ENCODE results near the gene SPRYD7.
A peak's percentile ranks its signal among the peaks of the same experiment; 100 is the strongest.
"Not testable (repeated sequence)": the region's sequence is repeated elsewhere in the genome, so short reads cannot be mapped to it uniquely, and the experiment has no call there.

SPRYD7 gene

GRCh38 chr13:49956131-49956530 is 20.0 kb upstream of the SPRYD7 start:
- Histone ChIP-seq H3K27me3 (ENCODE audit: control insufficient read depth in 1 of 2, insufficient read depth in 2 of 2, low read length in 2 of 2) (no peaks in the 10 kb centered on the region), H3K9me3 (ENCODE audit: control insufficient read depth in 1 of 2, low read length in 2 of 2) (no peaks in the 10 kb centered on the region), H3K4me1 (ENCODE audit: control insufficient read depth in 1 of 2, insufficient read depth in 2 of 2, low read length in 2 of 2) (peaks cover 6 to 14% of the 10 kb centered on the region in 2 donors), H3K9ac (ENCODE audit: low read depth in 1 of 2, low read length in 2 of 2) (no peak overlapping the region), H3K4me3 (ENCODE audit: low read depth in 1 of 2, low read length in 2 of 2) (no peak overlapping the region), H3K27ac (ENCODE audit: low read depth, low read length) (no peak overlapping the region), H3K36me3 (ENCODE audit: control insufficient read depth in 1 of 2, insufficient read depth in 2 of 2, low read length in 2 of 2) (no peaks in the 10 kb centered on the region)

GRCh38 chr13:49954674-49955455 is 18.7 kb upstream of the SPRYD7 start:
- Histone ChIP-seq H3K9me3 (ENCODE audit: control insufficient read depth in 1 of 2, low read length in 2 of 2) (no peaks in the 10 kb centered on the region), H3K9ac (ENCODE audit: low read depth in 1 of 2, low read length in 2 of 2) (no peak overlapping the region), H3K4me1 (ENCODE audit: control insufficient read depth in 1 of 2, insufficient read depth in 2 of 2, low read length in 2 of 2) (peaks cover 6 to 14% of the 10 kb centered on the region in 2 donors), H3K27me3 (ENCODE audit: control insufficient read depth in 1 of 2, insufficient read depth in 2 of 2, low read length in 2 of 2) (no peaks in the 10 kb centered on the region), H3K4me3 (ENCODE audit: low read depth in 1 of 2, low read length in 2 of 2) (no peak overlapping the region), H3K36me3 (ENCODE audit: control insufficient read depth in 1 of 2, insufficient read depth in 2 of 2, low read length in 2 of 2) (no peaks in the 10 kb centered on the region), H3K27ac (ENCODE audit: low read depth, low read length) (no peak overlapping the region)

- H3K9ac ChIP-seq (ENCODE audit: low read depth in 1 of 2, low read length in 2 of 2), result no peak overlapping the region
- H3K9me3 ChIP-seq (ENCODE audit: control insufficient read depth in 1 of 2, low read length in 2 of 2), result no peaks in the 10 kb centered on the region
- H3K4me1 ChIP-seq (ENCODE audit: control insufficient read depth in 1 of 2, insufficient read depth in 2 of 2, low read length in 2 of 2), result peaks cover 6 to 14% of the 10 kb centered on the region in 2 donors
- H3K36me3 ChIP-seq (ENCODE audit: control insufficient read depth in 1 of 2, insufficient read depth in 2 of 2, low read length in 2 of 2), result no peaks in the 10 kb centered on the region
- H3K4me3 ChIP-seq (ENCODE audit: low read depth in 1 of 2, low read length in 2 of 2), result no peak overlapping the region
- H3K27me3 ChIP-seq (ENCODE audit: control insufficient read depth in 1 of 2, insufficient read depth in 2 of 2, low read length in 2 of 2), result no peaks in the 10 kb centered on the region
- no peak overlapping the region for H3K27ac ChIP-seq (ENCODE audit: low read depth, low read length)
Observed at GRCh38 chr13:49953560-49953959, 17.4 kb upstream of the SPRYD7 start.

DNA sequence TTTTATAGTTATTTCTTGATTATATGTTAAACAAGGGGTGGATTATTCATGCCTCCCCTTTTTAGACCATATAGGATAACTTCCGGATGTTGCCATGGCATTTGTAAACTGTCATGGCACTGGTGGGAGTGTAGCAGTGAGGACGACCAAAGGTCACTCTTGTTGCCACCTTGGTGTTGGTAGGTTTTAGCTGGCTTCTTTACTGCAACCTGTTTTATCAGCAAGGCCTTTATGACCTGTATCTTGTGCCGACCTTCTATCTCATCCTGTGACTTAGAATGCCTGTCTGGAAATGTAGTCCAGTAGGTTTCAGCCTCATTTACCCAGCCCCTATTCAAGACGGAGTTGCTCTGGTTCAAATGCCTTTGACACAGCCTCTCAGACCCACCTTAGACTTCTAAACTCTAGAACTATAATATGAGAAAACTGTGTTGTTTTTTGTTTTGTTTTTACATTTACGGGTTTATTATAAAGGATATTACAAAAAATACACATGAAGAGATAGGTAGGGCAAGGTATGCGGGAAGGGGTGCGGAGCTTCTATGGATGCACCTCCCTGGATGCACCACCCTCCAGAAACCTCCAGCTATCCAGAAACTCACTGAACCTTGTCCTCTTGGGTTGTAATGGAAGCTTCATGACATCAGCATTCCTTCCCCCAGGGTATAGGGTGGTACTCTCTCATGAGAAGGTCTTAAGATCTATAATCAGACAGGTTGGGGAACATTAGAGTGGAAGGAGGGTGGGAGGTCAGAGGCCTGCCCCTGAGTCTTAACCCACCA is 15.8 kb upstream of the SPRYD7 start:
- Histone ChIP-seq H3K9ac (ENCODE audit: low read depth in 1 of 2, low read length in 2 of 2) (no peak overlapping the region), H3K4me1 (ENCODE audit: control insufficient read depth in 1 of 2, insufficient read depth in 2 of 2, low read length in 2 of 2) (peaks cover 6 to 14% of the 10 kb centered on the region in 2 donors), H3K36me3 (ENCODE audit: control insufficient read depth in 1 of 2, insufficient read depth in 2 of 2, low read length in 2 of 2) (no peaks in the 10 kb centered on the region), H3K4me3 (ENCODE audit: low read depth in 1 of 2, low read length in 2 of 2) (no peak overlapping the region), H3K9me3 (ENCODE audit: control insufficient read depth in 1 of 2, low read length in 2 of 2) (no peaks in the 10 kb centered on the region), H3K27ac (ENCODE audit: low read depth, low read length) (no peak overlapping the region), H3K27me3 (ENCODE audit: control insufficient read depth in 1 of 2, insufficient read depth in 2 of 2, low read length in 2 of 2) (no peaks in the 10 kb centered on the region)

DNA sequence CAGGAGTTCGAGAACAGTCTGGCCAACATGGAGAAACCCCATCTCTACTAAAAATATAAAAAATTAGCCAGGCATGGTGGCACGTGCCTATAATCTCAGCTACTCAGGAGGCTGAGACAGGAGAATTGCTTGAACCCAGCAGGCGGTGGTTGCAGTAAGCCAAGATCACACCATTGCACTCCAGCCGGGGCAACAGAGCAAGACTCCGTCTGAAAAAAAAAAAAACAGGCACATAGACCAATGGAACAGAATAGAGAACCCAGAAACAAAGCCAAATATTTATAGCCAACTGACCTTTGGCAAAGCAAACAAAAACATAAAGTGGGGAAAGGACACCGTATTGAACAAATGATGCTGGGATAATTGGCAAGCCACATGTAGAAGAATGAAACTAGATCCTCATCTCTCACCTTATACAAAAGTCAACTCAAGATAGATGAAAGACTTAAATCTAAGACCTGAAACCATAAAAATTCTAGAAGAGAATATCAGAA is 12.7 kb upstream of the SPRYD7 start:
- H3K27ac ChIP-seq (ENCODE audit: low read depth, low read length); H3K36me3 ChIP-seq (ENCODE audit: control insufficient read depth in 1 of 2, insufficient read depth in 2 of 2, low read length in 2 of 2); H3K9me3 ChIP-seq (ENCODE audit: control insufficient read depth in 1 of 2, low read length in 2 of 2); H3K27me3 ChIP-seq (ENCODE audit: control insufficient read depth in 1 of 2, insufficient read depth in 2 of 2, low read length in 2 of 2); H3K4me1 ChIP-seq (ENCODE audit: control insufficient read depth in 1 of 2, insufficient read depth in 2 of 2, low read length in 2 of 2); H3K4me3 ChIP-seq (ENCODE audit: low read depth in 1 of 2, low read length in 2 of 2); H3K9ac ChIP-seq (ENCODE audit: low read depth in 1 of 2, low read length in 2 of 2): not testable (repeated sequence)

GRCh38 chr13:49939321-49939720 is 3.2 kb upstream of the SPRYD7 start:
- Histone ChIP-seq H3K36me3 (ENCODE audit: control insufficient read depth in 1 of 2, insufficient read depth in 2 of 2, low read length in 2 of 2) (no peaks in the 10 kb centered on the region), H3K27me3 (ENCODE audit: control insufficient read depth in 1 of 2, insufficient read depth in 2 of 2, low read length in 2 of 2) (no peaks in the 10 kb centered on the region), H3K9ac (ENCODE audit: low read depth in 1 of 2, low read length in 2 of 2) (peak overlapping the region in 1 of 2 donors; percentile 47), H3K9me3 (ENCODE audit: control insufficient read depth in 1 of 2, low read length in 2 of 2) (no peaks in the 10 kb centered on the region), H3K4me1 (ENCODE audit: control insufficient read depth in 1 of 2, insufficient read depth in 2 of 2, low read length in 2 of 2) (peaks cover 18 to 19% of the 10 kb centered on the region in 2 donors), H3K27ac (ENCODE audit: low read depth, low read length) (peak overlapping the region; percentile 20), H3K4me3 (ENCODE audit: low read depth in 1 of 2, low read length in 2 of 2) (no peak overlapping the region)

DNA sequence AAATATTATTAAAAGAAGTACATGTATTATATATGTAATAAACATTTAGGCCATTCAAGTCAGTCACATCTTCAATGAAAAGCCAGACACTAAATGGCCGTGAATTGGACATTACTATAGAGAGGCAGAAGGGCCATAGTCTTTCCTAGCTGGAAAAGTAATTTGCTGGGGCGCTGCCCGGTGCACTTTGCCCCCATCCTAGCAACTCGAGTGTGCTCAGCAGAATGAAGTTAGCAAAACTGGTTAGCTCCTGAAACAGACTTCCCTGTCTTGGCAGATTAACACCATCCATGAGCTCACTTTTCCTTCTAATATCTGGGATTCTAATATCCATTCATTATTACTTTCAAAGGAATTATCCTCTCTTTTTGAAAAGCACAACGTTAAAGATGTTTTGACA is 2.8 kb upstream of the SPRYD7 start:
- Histone ChIP-seq H3K4me1 (ENCODE audit: control insufficient read depth in 1 of 2, insufficient read depth in 2 of 2, low read length in 2 of 2) (peaks cover 18 to 19% of the 10 kb centered on the region in 2 donors), H3K27ac (ENCODE audit: low read depth, low read length) (peak overlapping the region; percentile 20), H3K4me3 (ENCODE audit: low read depth in 1 of 2, low read length in 2 of 2) (peak overlapping the region in 1 of 2 donors; percentile 7), H3K9ac (ENCODE audit: low read depth in 1 of 2, low read length in 2 of 2) (peak overlapping the region in 1 of 2 donors; percentile 47), H3K36me3 (ENCODE audit: control insufficient read depth in 1 of 2, insufficient read depth in 2 of 2, low read length in 2 of 2) (no peaks in the 10 kb centered on the region), H3K27me3 (ENCODE audit: control insufficient read depth in 1 of 2, insufficient read depth in 2 of 2, low read length in 2 of 2) (no peaks in the 10 kb centered on the region), H3K9me3 (ENCODE audit: control insufficient read depth in 1 of 2, low read length in 2 of 2) (no peaks in the 10 kb centered on the region)

DNA sequence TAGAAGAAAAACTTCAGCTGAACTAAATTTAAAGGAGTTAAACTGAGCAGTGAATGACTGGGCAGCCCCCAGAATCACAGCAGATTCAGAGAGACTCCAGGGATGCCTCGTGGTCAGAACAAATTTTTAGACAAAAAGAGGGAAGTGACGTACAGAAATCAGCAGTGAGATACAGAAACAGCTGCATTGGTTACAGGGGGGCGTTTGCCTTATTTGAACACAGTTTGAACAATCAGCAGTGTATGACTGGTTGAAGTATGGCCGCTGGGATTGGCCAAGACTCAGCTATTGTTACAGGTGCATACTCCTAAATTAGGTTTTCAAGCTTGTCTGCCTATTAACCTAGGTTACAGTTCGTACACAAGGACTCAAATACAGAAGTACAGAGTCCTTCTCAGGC is 2.2 kb upstream of the SPRYD7 start:
- peaks cover 18 to 19% of the 10 kb centered on the region in 2 donors for H3K4me1 ChIP-seq (ENCODE audit: control insufficient read depth in 1 of 2, insufficient read depth in 2 of 2, low read length in 2 of 2)
- H3K27ac ChIP-seq (ENCODE audit: low read depth, low read length), result peak overlapping the region; percentile 41
- H3K27me3 ChIP-seq (ENCODE audit: control insufficient read depth in 1 of 2, insufficient read depth in 2 of 2, low read length in 2 of 2), result no peaks in the 10 kb centered on the region
- no peaks in the 10 kb centered on the region for H3K36me3 ChIP-seq (ENCODE audit: control insufficient read depth in 1 of 2, insufficient read depth in 2 of 2, low read length in 2 of 2)
- no peaks in the 10 kb centered on the region for H3K9me3 ChIP-seq (ENCODE audit: control insufficient read depth in 1 of 2, low read length in 2 of 2)
- H3K9ac ChIP-seq (ENCODE audit: low read depth in 1 of 2, low read length in 2 of 2), result no peak overlapping the region
- H3K4me3 ChIP-seq (ENCODE audit: low read depth in 1 of 2, low read length in 2 of 2), result peak overlapping the region in 1 of 2 donors; percentile 7

- Histone ChIP-seq H3K9ac (ENCODE audit: low read depth in 1 of 2, low read length in 2 of 2) (peak overlapping the region; percentile 83 to 88), H3K4me1 (ENCODE audit: control insufficient read depth in 1 of 2, insufficient read depth in 2 of 2, low read length in 2 of 2) (peaks cover 18 to 19% of the 10 kb centered on the region in 2 donors), H3K27ac (ENCODE audit: low read depth, low read length) (peak overlapping the region; percentile 86), H3K9me3 (ENCODE audit: control insufficient read depth in 1 of 2, low read length in 2 of 2) (no peaks in the 10 kb centered on the region), H3K36me3 (ENCODE audit: control insufficient read depth in 1 of 2, insufficient read depth in 2 of 2, low read length in 2 of 2) (no peaks in the 10 kb centered on the region), H3K4me3 (ENCODE audit: low read depth in 1 of 2, low read length in 2 of 2) (peak overlapping the region; percentile 95), H3K27me3 (ENCODE audit: control insufficient read depth in 1 of 2, insufficient read depth in 2 of 2, low read length in 2 of 2) (no peaks in the 10 kb centered on the region)
Observed at GRCh38 chr13:49936968-49937273, 781 bp upstream of the SPRYD7 start.

Measured in duodenal mucosa (tissue), 2 donors.